Measurements from ENCODE around the gene CMTM3.

- TF ChIP-seq, protein P1, sequence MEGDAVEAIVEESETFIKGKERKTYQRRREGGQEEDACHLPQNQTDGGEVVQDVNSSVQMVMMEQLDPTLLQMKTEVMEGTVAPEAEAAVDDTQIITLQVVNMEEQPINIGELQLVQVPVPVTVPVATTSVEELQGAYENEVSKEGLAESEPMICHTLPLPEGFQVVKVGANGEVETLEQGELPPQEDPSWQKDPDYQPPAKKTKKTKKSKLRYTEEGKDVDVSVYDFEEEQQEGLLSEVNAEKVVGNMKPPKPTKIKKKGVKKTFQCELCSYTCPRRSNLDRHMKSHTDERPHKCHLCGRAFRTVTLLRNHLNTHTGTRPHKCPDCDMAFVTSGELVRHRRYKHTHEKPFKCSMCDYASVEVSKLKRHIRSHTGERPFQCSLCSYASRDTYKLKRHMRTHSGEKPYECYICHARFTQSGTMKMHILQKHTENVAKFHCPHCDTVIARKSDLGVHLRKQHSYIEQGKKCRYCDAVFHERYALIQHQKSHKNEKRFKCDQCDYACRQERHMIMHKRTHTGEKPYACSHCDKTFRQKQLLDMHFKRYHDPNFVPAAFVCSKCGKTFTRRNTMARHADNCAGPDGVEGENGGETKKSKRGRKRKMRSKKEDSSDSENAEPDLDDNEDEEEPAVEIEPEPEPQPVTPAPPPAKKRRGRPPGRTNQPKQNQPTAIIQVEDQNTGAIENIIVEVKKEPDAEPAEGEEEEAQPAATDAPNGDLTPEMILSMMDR (IDR thresholded peaks at IDR 0.05 in 2 of 3, conservative IDR thresholded peaks at IDR 0.05 in 1 of 3; ENCODE audit: borderline replicate concordance in 1 of 3, insufficient read depth in 1 of 3, low read depth in 2 of 3, low read length in 2 of 3) = no peak
- no peak for TF ChIP-seq EZH2phosphoT487 (IDR thresholded peaks at IDR 0.05; ENCODE audit: borderline replicate concordance)
- TF ChIP-seq POLR2AphosphoS5 (IDR thresholded peaks at IDR 0.05; ENCODE audit: low read depth, low read length) = no peak
- TF ChIP-seq ELF1 (IDR thresholded peaks at IDR 0.05; ENCODE audit: borderline replicate concordance, low read depth) = no peak
- TF ChIP-seq EZH2 (IDR thresholded peaks at IDR 0.05) = no peak
- TF ChIP-seq, protein P2, sequence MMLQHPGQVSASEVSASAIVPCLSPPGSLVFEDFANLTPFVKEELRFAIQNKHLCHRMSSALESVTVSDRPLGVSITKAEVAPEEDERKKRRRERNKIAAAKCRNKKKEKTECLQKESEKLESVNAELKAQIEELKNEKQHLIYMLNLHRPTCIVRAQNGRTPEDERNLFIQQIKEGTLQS (IDR thresholded peaks at IDR 0.05) = no peak
- no peak for TF ChIP-seq POLR2A (IDR thresholded peaks at IDR 0.05; ENCODE audit: borderline replicate concordance, extremely low read depth, insufficient read depth, insufficient read length)
- TF ChIP-seq JUND (IDR thresholded peaks at IDR 0.05) = no peak
- no peak for TF ChIP-seq YY1 (IDR thresholded peaks at IDR 0.05; ENCODE audit: extremely low read depth, insufficient replicate concordance, low read depth, low read length)
- no peak for TF ChIP-seq SRF (IDR thresholded peaks at IDR 0.05; ENCODE audit: low read depth)
- no peak for TF ChIP-seq CEBPB (IDR thresholded peaks at IDR 0.05; ENCODE audit: low read depth)
- TF ChIP-seq FOSL1 (IDR thresholded peaks at IDR 0.05; ENCODE audit: low read depth) = no peak
Observed at GRCh38 chr16:66641387-66641786, 36.9 kb downstream of the CMTM3 start.

Measured in HCT116 (cell line).